GM19099 (cell line): Measurements from ENCODE around the gene GNAI1.

ENCODE experiments used
- POLR2A ChIP-seq: IDR thresholded peaks from 3 replicates; pipeline ENCODE4 v1.6.1; 2011; ENCODE audit warnings: low read depth; ENCODE audit not compliant: insufficient read length; ENCODE audit errors: extremely low read depth

Gene GNAI1

GRCh38 chr7:80134536-80135308 is at the start of gene GNAI1:
TSS of gene GNAI1 (plus strand) at chr7:80134831. CDS start at chr7:80135161, 330 bp downstream.
- no peak for TF ChIP-seq POLR2A

- TF ChIP-seq POLR2A: no peak
Measured at GRCh38 chr7:80087051-80087770, 47.4 kb upstream of the GNAI1 start.

GRCh38 chr7:80087771-80088170 is 46.9 kb upstream of the GNAI1 start:
- TF ChIP-seq POLR2A: no peak

GRCh38 chr7:80088705-80089104 is 45.9 kb upstream of the GNAI1 start:
- TF ChIP-seq POLR2A: no peak

- TF ChIP-seq POLR2A: no peak
Measured at GRCh38 chr7:80089366-80089765, 45.3 kb upstream of the GNAI1 start.

DNA sequence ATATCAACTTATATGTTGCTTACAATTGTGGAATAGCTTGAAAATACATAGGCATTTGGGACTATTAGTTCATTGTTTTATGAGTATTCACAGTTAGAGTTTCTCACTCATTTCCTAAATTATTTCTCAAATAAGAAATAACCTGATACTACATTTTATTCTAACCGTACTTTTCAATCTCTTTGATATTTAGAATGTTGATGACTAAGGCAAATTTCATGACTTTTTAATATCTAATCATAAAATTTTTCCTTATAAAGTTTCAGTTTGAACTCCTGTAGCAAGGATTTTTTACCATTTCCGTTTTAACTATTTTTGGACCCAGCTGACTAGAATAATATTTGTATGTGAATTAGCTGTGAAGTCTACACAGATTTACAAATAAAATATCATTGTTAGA is 41.3 kb upstream of the GNAI1 start:
- no peak for TF ChIP-seq POLR2A

- no peak for TF ChIP-seq POLR2A
Measured at GRCh38 chr7:80095545-80095944, 39.1 kb upstream of the GNAI1 start.

GRCh38 chr7:80097756-80098155 is 36.9 kb upstream of the GNAI1 start:
- no peak for TF ChIP-seq POLR2A

GRCh38 chr7:80098795-80099194 is 35.8 kb upstream of the GNAI1 start:
- TF ChIP-seq POLR2A: no peak

- no peak for TF ChIP-seq POLR2A
Measured at GRCh38 chr7:80100254-80100653, 34.4 kb upstream of the GNAI1 start.

- no peak for TF ChIP-seq POLR2A
Measured at GRCh38 chr7:80105701-80106408, 28.8 kb upstream of the GNAI1 start.

DNA sequence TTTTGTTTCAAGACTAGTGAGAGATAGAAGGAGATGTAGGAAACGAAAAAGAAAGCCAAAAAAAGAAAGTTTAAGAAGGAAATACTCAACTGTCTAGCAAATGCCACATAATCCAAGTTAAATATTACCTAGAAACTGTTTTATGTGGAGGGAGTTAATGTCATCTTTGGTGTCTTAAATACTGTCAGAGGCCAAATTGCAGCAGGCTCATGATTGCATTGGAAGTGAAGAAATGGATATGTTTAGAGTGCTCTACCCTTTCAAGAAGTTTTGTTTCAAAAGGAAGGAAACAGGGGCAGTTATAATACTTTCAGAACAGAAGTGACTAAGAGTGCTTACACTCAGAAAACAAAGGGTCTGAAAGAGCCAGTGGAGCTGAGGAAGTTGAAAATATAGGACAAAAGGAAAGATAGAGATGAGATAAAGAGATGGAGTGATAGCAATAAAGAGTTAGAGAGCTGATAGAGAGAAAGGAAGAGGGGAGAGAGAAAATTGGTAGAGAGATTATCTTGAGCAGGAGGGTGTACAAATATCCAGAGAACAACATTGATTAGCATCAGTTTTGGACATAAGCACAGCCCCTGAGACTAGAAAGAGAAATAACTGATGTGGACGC is 28.0 kb upstream of the GNAI1 start:
- TF ChIP-seq POLR2A: no peak

- no peak for TF ChIP-seq POLR2A
Measured at GRCh38 chr7:80107278-80107677, 27.4 kb upstream of the GNAI1 start.

GRCh38 chr7:80110376-80110775 is 24.3 kb upstream of the GNAI1 start:
- no peak for TF ChIP-seq POLR2A

- TF ChIP-seq POLR2A: no peak
Measured at GRCh38 chr7:80114159-80114558, 20.5 kb upstream of the GNAI1 start.
